Naive thymus-derived CD4-positive, alpha-beta T cell (primary cell): ENCODE data around the gene OVCA2. TPM values are rescaled to one million over a fixed set of nuclear protein-coding genes. Genes with fewer than 3 reads are reported as not detected.
A peak's percentile ranks its signal among the peaks of the same experiment; 100 is the strongest.

Experiments used
- ATAC-seq: fragments of 150-1000 bp; cut with Tn5 transposase; 2 replicates; pipeline ENCODE4 v1.10.0; 2021; ENCODE audit warnings: mild to moderate bottlenecking, moderate library complexity
- CTCF ChIA-PET: fragments of 350-600 bp; sonication (Branson Sonifier 250); formaldehyde crosslinking; loops from one replicate; lab custom pipeline; 2021; ENCODE audit warnings: antibody characterized with exemption; lab: Charles Lee
- POLR2A ChIA-PET: fragments of 350-600 bp; sonication (Branson Sonifier 250); formaldehyde crosslinking; loops from one replicate; lab custom pipeline; 2021; ENCODE audit warnings: antibody characterized with exemption, inconsistent platforms; lab: Charles Lee
- DNase-seq, 9 donors: peaks; one replicate each; pipeline versions ENCODE4 v3.0.0 to v3.0.0-alpha.2; 2020 to 2022; ENCODE audit warnings: mixed read lengths in 1 of 9
- H3K27ac ChIP-seq: one replicate; pipeline ENCODE4 v1.7.0; 2013; ENCODE audit warnings: mild to moderate bottlenecking, low read depth, low read length, moderate library complexity
- H3K27me3 ChIP-seq, 2 donors: one replicate each; pipeline ENCODE4 v1.7.0; 2013; ENCODE audit warnings: low read length in 2 of 2, mild to moderate bottlenecking in 2 of 2, moderate library complexity in 2 of 2; ENCODE audit not compliant: control insufficient read depth in 2 of 2, insufficient read depth in 2 of 2
- H3K36me3 ChIP-seq, 3 experiments: 1 replicate in 2 of 3; 2 replicates in 1 of 3; pipeline ENCODE4 v1.7.0; 2013; ENCODE audit warnings: low read length in 3 of 3, mild to moderate bottlenecking in 3 of 3, moderate library complexity in 1 of 3; ENCODE audit not compliant: insufficient read depth in 3 of 3, control insufficient read depth in 2 of 3
- H3K4me1 ChIP-seq, 2 donors: one replicate each; pipeline ENCODE4 v1.7.0; 2013; ENCODE audit warnings: low read length in 2 of 2, mild to moderate bottlenecking in 2 of 2, moderate library complexity in 1 of 2; ENCODE audit not compliant: control insufficient read depth in 2 of 2, insufficient read depth in 2 of 2
- H3K4me3 ChIP-seq: 2 replicates; pipeline ENCODE4 v1.7.0; 2013; ENCODE audit warnings: mild to moderate bottlenecking, low read length
- H3K9me3 ChIP-seq, 3 experiments: 1 replicate in 2 of 3; 2 replicates in 1 of 3; pipeline ENCODE4 v1.7.0; 2013; ENCODE audit warnings: low read length in 3 of 3; ENCODE audit not compliant: control insufficient read depth in 2 of 3
- H3K27ac Mint-ChIP-seq, 9 donors: one replicate each; pipeline ENCODE4 v1.8.0; 2020 to 2022; ENCODE audit warnings: mixed read lengths in 9 of 9, mild to moderate bottlenecking in 8 of 9, moderate library complexity in 5 of 9, inconsistent platforms in 2 of 9
- H3K27me3 Mint-ChIP-seq, 5 donors: one replicate each; pipeline ENCODE4 v1.8.0; 2021 to 2022; ENCODE audit warnings: mixed read lengths in 5 of 5, mild to moderate bottlenecking in 1 of 5
- H3K36me3 Mint-ChIP-seq, 5 donors: one replicate each; pipeline ENCODE4 v1.8.0; 2020 to 2022; ENCODE audit warnings: mixed read lengths in 5 of 5, mild to moderate bottlenecking in 3 of 5, inconsistent platforms in 1 of 5
- H3K4me1 Mint-ChIP-seq, 7 donors: one replicate each; pipeline ENCODE4 v1.8.0; 2020 to 2022; ENCODE audit warnings: mixed read lengths in 7 of 7, mild to moderate bottlenecking in 3 of 7, inconsistent platforms in 1 of 7
- H3K4me3 Mint-ChIP-seq, 10 donors: one replicate each; pipeline ENCODE4 v1.8.0; 2020 to 2022; ENCODE audit warnings: mild to moderate bottlenecking in 10 of 10, mixed read lengths in 10 of 10, moderate library complexity in 6 of 10, inconsistent platforms in 2 of 10
- H3K9me3 Mint-ChIP-seq, 11 donors: one replicate each; pipeline ENCODE4 v1.8.0; 2020 to 2022; ENCODE audit warnings: mixed read lengths in 11 of 11, mild to moderate bottlenecking in 4 of 11, inconsistent platforms in 1 of 11, moderate library complexity in 1 of 11
- intact Hi-C, 2 donors: fragments of 100-400 bp; cut with micrococcal nuclease; formaldehyde crosslinking; loops; one replicate each; pipeline ENCODE4 v1.15.1; 2023
- polyA plus RNA-seq, 2 donors: library from polyadenylated mRNA; unstranded; fragments of 300-500 nt; fragmentation: Illumina TruSeq; gene quantifications; one replicate each; pipeline ENCODE4 v1.2.3, GENCODE V29; 2021
- total RNA-seq, 6 experiments: library from RNA in 5 of 6; stranded (reverse) in 5 of 6; gene quantifications; 1 replicate in 5 of 6; 2 replicates in 1 of 6; pipeline ENCODE4 v1.2.3 and lab custom pipeline; 2021 to 2026

Gene OVCA2
- total and polyA plus RNA-seq, 7 experiments from 2014 or later: 24.5 to 65.5 (median 34.0) TPM

DNA sequence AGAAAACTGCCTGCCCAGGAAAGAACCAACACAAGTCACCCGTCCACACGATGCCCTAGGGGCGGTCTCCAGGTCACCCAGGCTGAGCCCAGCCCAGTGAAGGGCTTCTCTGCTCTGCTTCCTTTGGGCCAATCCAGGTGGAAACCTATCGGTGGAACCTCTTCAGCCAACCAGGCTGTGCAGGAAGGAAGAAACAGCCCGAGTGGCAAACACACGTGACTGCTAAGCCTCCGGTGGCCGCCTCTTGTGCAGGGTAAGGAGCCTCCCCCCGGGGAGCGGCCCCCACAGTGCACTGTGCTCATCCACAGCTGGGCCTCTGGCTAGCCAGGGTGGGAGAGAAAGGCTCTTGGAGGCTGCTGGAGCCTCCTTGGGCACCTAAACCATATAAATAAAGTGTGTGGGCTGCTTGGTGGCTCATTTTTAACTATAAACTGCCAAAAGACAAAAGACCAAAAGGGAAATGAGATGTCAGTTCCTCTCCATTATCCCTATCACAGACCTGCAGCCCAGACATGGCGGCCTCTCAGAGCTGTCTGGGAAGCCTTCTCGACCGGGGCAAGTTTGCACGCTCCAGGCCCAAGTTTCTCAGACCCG lies 19.1 kb upstream of the OVCA2 start:
- CTCF ChIA-PET: no interaction called here
- peaks cover 11 to 19% of the 10 kb centered on the region in 2 donors for H3K4me1 ChIP-seq

DNA sequence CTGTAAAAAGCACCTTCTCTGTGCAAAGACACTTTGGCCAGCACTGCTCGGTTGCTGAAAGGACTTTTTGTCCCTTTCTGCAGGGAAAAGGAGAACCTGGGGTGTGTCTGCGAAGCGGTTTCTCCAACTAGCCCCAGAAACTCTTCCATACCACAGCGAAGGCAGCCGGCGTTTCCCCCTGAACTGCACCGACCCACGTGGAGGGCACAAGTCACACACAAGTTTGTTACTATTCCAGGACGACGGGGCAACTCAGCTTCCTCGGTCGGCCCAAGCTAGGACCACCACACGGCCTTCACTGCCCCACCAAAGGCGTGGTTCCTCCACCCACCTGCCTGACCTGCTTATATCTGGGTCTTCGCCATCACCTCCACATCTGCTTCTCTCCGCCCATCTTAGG lies 18.6 kb upstream of the OVCA2 start:
- Histone ChIP-seq H3K27ac (no peak overlapping the region), H3K27me3 (peaks cover 3 to 10% of the 10 kb centered on the region in 2 donors), H3K9me3 (no peaks in the 10 kb centered on the region), H3K4me1 (peaks cover 11 to 19% of the 10 kb centered on the region in 2 donors), H3K36me3 (no peaks in the 10 kb centered on the region), H3K4me3 (no peak overlapping the region)
- ChIA-PET POLR2A (interaction anchor here (0.6 kb wide), 1 partner anchor 328 kb away, joined by 7 read pairs; no protein-coding TSS in a partner anchor), CTCF (no interaction called here)
- peaks cover 16 to 74% (median 22%) of the 10 kb centered on the region in 5 donors for H3K27me3 Mint-ChIP-seq
- intact Hi-C loops: loop anchor here in 1 of 2 donors (10.0 kb wide), 1 partner anchor 148 kb away; no protein-coding TSS in a partner anchor
- H3K9me3 Mint-ChIP-seq: peaks cover 0 to 4% (median 0%) of the 10 kb centered on the region in 11 donors
- H3K4me3 Mint-ChIP-seq: peak overlapping the region in 9 of 10 donors; percentile 14 to 82 (median 57)
- ATAC-seq (no peak), DNase-seq (no peak)
- peaks cover 10 to 23% (median 16%) of the 10 kb centered on the region in 7 donors for H3K4me1 Mint-ChIP-seq
- peak overlapping the region in 2 of 9 donors; percentile 17 to 56 for H3K27ac Mint-ChIP-seq
- H3K36me3 Mint-ChIP-seq: peaks cover 0 to 3% (median 0%) of the 10 kb centered on the region in 5 donors

More for the DNA sequence above, 19.1 kb upstream of the OVCA2 start:
- POLR2A ChIA-PET: interaction anchor here (0.6 kb wide), 1 partner anchor 329 kb away, joined by 7 read pairs; no protein-coding TSS in a partner anchor
- Histone ChIP-seq H3K27me3 (peaks cover 3 to 10% of the 10 kb centered on the region in 2 donors), H3K9me3 (no peaks in the 10 kb centered on the region), H3K27ac (no peak overlapping the region), H3K4me3 (no peak overlapping the region), H3K36me3 (no peaks in the 10 kb centered on the region)
- ATAC-seq (no peak), DNase-seq (no peak)
- Mint-ChIP-seq H3K4me3 (peak overlapping the region in 9 of 10 donors; percentile 36 to 82 (median 61)), H3K9me3 (peaks cover 0 to 4% (median 0%) of the 10 kb centered on the region in 11 donors), H3K27me3 (peaks cover 16 to 74% (median 21%) of the 10 kb centered on the region in 5 donors), H3K4me1 (peaks cover 10 to 23% (median 16%) of the 10 kb centered on the region in 7 donors), H3K36me3 (peaks cover 0 to 3% (median 0%) of the 10 kb centered on the region in 5 donors), H3K27ac (peak overlapping the region in 2 of 9 donors; percentile 17 to 43)
- intact Hi-C loops: loop anchor here in 1 of 2 donors (10.0 kb wide), 1 partner anchor 148 kb away; no protein-coding TSS in a partner anchor

DNA sequence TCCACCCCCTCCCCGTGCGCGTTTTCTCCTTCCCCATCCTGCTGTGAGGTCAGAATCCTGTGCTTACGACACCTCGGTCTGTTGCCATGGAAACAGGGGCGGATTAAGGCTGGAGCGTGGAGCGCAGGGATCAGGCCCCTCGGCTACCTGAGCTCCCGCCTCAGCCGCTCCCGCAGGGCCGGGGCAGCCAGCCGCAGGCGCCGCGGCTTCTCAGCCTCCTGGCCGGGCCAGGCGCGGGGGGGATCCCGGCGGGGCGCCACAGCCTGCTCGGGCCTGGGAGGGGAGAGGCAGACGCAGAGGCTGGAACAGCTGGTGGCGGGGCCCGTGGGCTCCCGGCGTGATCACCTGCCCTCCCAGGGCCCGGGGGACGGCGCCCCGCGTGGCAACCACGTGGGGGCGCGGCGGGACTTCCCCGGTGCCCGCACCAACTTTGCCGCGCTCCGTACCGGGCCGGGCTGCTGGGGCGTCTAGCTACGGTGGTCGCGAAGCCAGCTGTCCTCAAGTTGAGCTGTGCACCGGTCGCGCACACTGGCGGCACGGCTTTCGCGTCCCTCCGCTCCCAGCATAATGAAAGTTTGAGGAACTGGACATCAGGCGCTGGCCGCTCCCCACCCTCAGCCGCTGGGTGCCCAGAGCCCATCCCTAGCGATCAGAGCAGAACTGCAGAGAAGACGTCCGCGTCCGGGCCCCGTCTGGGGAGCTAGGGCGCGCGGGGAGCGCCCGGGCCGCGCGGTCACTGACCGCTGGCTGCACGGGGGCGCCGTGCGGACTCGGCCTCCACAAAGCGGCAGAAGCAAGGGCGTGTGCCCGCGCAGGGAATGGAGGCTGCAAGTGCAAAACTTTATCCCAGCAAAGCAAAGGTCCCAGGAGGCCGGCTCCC lies 17.9 kb upstream of the OVCA2 start:
- Histone ChIP-seq H3K27me3 (peaks cover 3 to 10% of the 10 kb centered on the region in 2 donors), H3K9me3 (no peaks in the 10 kb centered on the region), H3K27ac (peak overlapping the region; percentile 45), H3K4me1 (peaks cover 11 to 19% of the 10 kb centered on the region in 2 donors), H3K4me3 (peak overlapping the region; percentile 58), H3K36me3 (no peaks in the 10 kb centered on the region)
- Mint-ChIP-seq H3K4me1 (peaks cover 10 to 23% (median 16%) of the 10 kb centered on the region in 7 donors), H3K4me3 (peak overlapping the region; percentile 67 to 84 (median 76)), H3K9me3 (peaks cover 0 to 4% (median 0%) of the 10 kb centered on the region in 11 donors), H3K27ac (peak overlapping the region in 2 of 9 donors; percentile 36 to 48), H3K36me3 (peaks cover 0 to 3% (median 0%) of the 10 kb centered on the region in 5 donors), H3K27me3 (peaks cover 16 to 76% (median 22%) of the 10 kb centered on the region in 5 donors)
- DNase-seq: peak; percentile 38 to 67 (median 46)
- peak; percentile 40 for ATAC-seq
- ChIA-PET POLR2A (interaction anchor here (1.1 kb wide), 1 partner anchor 10 kb away, joined by 4 read pairs; no protein-coding TSS in a partner anchor), CTCF (interaction anchor here (1.4 to 2.1 kb wide), 2 partner anchors 142 to 302 kb away, joined by 4 read pairs; no protein-coding TSS in a partner anchor)
- intact Hi-C loops: loop anchor here (2.0 to 10.0 kb wide), 3 partner anchors 17 to 149 kb away; partner anchors contain the start of gene OVCA2 (in 1 of the 2)

DNA sequence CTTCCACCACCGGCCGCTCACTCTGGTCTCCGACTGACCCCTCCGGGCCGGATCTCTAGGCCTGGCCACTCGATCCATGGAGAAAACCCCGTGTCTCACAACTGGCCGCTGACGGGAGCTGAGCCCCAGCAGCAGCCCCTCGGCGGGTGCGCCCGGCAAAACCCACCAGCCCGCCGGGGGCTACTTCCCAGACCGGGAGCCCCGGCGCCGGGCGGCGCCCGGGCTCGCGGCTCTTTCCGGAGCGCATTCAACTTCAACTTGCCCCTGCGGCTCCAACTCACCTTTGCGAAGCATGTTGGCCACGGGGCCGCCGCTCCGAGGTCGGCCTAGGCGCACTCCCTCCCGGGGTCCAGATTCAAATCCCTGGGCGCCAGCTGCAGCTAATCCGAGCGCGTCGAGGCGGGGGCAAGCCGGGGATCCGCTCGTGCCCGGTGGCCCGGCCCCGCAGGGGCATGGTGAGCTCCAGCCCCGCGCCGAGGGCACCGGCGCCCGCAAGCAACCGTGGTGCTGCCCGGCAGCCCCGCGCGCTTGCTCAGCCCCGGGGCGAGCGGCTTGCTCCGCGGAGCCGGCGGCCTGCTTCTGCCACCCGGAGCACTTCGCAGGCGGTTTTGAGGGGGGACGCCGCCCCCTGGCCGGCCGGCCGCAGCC lies 17.1 kb upstream of the OVCA2 start:
- peaks cover 0 to 4% (median 0%) of the 10 kb centered on the region in 11 donors for H3K9me3 Mint-ChIP-seq
- no peak for ATAC-seq
- CTCF ChIA-PET: interaction anchor here (1.4 to 2.1 kb wide), 2 partner anchors 143 to 303 kb away, joined by 4 read pairs; no protein-coding TSS in a partner anchor

DNA sequence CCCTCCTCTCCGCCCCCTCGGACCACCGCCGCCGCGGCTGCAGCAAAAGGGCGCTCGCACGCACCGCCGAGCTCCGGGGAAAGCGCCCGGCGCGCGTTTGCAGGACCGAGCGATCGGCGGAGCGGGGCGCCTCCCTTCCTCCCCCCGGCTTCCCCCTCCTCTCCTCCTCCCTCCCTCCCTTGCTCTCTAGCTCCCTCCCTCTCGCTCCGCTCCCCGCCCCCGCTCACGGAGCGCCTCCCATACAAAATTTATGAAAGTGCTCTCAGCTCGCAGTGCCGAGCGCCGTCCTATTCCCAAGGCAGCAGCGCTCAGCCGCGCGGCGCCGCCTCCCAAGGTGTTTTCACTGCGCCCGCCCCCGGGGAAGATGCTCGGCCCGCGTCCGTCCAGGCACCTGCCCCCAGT lies 16.6 kb upstream of the OVCA2 start, which contains the start of gene RTN4RL1:
Gene RTN4RL1 (minus strand): TSS at position 115 of the 402 bp plus-strand sequence. CDS start 469 bp downstream, outside the sequence.
- peaks cover 11 to 23% of the 10 kb centered on the region in 2 donors for H3K4me1 ChIP-seq
- CTCF ChIA-PET: interaction anchor here (2.1 kb wide), 1 partner anchor 304 kb away, joined by 4 read pairs; no protein-coding TSS in a partner anchor
- peak within 1 kb of the TSS; percentile 58 for H3K4me3 ChIP-seq
- H3K27me3 ChIP-seq: peaks cover 3 to 10% of the 10 kb centered on the region in 2 donors
- peak within 1 kb of the TSS; percentile 74 to 87 (median 82) for H3K4me3 Mint-ChIP-seq
- H3K36me3 ChIP-seq: peaks cover 0 to 3% (median 0%) of the 10 kb centered on the region in 3 experiments
- H3K9me3 ChIP-seq: no peaks in the 10 kb centered on the region
- intact Hi-C loops: loop anchor here (2.0 to 10.0 kb wide), 4 partner anchors 16 to 378 kb away; partner anchors contain the start of genes OVCA2 (in 1 of the 2), RILP (in 1 of the 2) and SCARF1 (in 1 of the 2)
- peaks cover 11 to 67% (median 15%) of the 10 kb centered on the region in 5 donors for H3K27me3 Mint-ChIP-seq
- H3K27ac Mint-ChIP-seq: peak within 1 kb of the TSS in 3 of 9 donors; percentile 32 to 48 (median 41)
- peaks cover 0 to 3% (median 0%) of the 10 kb centered on the region in 5 donors for H3K36me3 Mint-ChIP-seq
- ATAC-seq (peak; percentile 62), DNase-seq (peak; percentile 45 to 78 (median 72))
- peaks cover 10 to 25% (median 19%) of the 10 kb centered on the region in 7 donors for H3K4me1 Mint-ChIP-seq
- POLR2A ChIA-PET: interaction anchor here (0.6 to 1.1 kb wide), 5 partner anchors 9 to 278 kb away, joined by 3 to 4 read pairs (median 4); partner anchors contain the start of genes SMG6 and SRR
- peaks cover 0 to 4% (median 0%) of the 10 kb centered on the region in 11 donors for H3K9me3 Mint-ChIP-seq
- H3K27ac ChIP-seq: peak within 1 kb of the TSS; percentile 45

More for the DNA sequence above, 17.1 kb upstream of the OVCA2 start:
- Histone ChIP-seq H3K4me1 (peaks cover 11 to 22% of the 10 kb centered on the region in 2 donors), H3K27ac (peak overlapping the region; percentile 45), H3K4me3 (peak overlapping the region; percentile 58), H3K36me3 (no peaks in the 10 kb centered on the region), H3K27me3 (peaks cover 3 to 10% of the 10 kb centered on the region in 2 donors), H3K9me3 (no peaks in the 10 kb centered on the region)
- intact Hi-C loops: loop anchor here (2.0 to 10.0 kb wide), 4 partner anchors 16 to 377 kb away; partner anchors contain the start of genes OVCA2 (in 1 of the 2), RILP (in 1 of the 2) and SCARF1 (in 1 of the 2)
- Mint-ChIP-seq H3K4me3 (peak overlapping the region in 9 of 10 donors; percentile 16 to 82 (median 67)), H3K27ac (no peak overlapping the region), H3K4me1 (peaks cover 10 to 24% (median 19%) of the 10 kb centered on the region in 7 donors), H3K27me3 (peaks cover 15 to 72% (median 16%) of the 10 kb centered on the region in 5 donors), H3K36me3 (peaks cover 0 to 3% (median 0%) of the 10 kb centered on the region in 5 donors)
- peak in 2 of 9 donors; percentile 22 to 37 for DNase-seq
- POLR2A ChIA-PET: interaction anchor here (0.6 to 1.1 kb wide), 4 partner anchors 9 to 279 kb away, joined by 3 to 4 read pairs (median 4); partner anchors contain the start of genes SMG6 and SRR
